Thoracic aorta (tissue), 2 donors: ENCODE measurements around the gene RNF151. TPM values are rescaled to one million over a fixed set of nuclear protein-coding genes. Genes with fewer than 3 reads are reported as not detected.

Source experiments
- ATAC-seq: fragments of 150-250 bp; one replicate; pipeline ENCODE4 v1.8.0; 2017; ENCODE audit warnings: low read depth; ENCODE audit not compliant: insufficient number of reproducible peaks, low FRiP score
- DNase-seq: peaks from one replicate; pipeline ENCODE4 v3.0.0-alpha.2; 2020; ENCODE audit warnings: low spot score
- H3K27ac ChIP-seq, 2 donors: fragments of 200-600 bp; sonication (generic); 1 replicate in 1 of 2; 2 replicates in 1 of 2; pipeline ENCODE4 v1.5.1; 2016; ENCODE audit warnings: mild to moderate bottlenecking in 2 of 2, moderate library complexity in 2 of 2
- H3K27me3 ChIP-seq: fragments of 200-600 bp; sonication (generic); replicated peaks from 2 replicates; pipeline ENCODE4 v1.6.0; 2016; ENCODE audit warnings: mild to moderate bottlenecking; ENCODE audit not compliant: insufficient read depth
- H3K36me3 ChIP-seq: fragments of 200-600 bp; sonication (generic); one replicate; pipeline ENCODE4 v1.5.1; 2016
- H3K4me1 ChIP-seq, 2 donors: fragments of 200-600 bp; sonication (generic); 1 replicate in 1 of 2; 2 replicates in 1 of 2; pipeline versions ENCODE4 v1.5.1 to v1.6.0; 2016; ENCODE audit warnings: low read depth in 2 of 2, mild to moderate bottlenecking in 1 of 2; ENCODE audit not compliant: control insufficient read depth in 1 of 2
- H3K4me3 ChIP-seq: fragments of 200-600 bp; sonication (generic); 2 replicates; pipeline ENCODE4 v1.5.1; 2016; ENCODE audit warnings: mild to moderate bottlenecking
- H3K9me3 ChIP-seq: fragments of 200-600 bp; sonication (generic); 2 replicates; pipeline ENCODE4 v1.5.1; 2016
- total RNA-seq, 2 donors: library from RNA; depleted of rRNA; stranded (reverse); fragments of >200 nt; gene quantifications; one replicate each; pipeline versions ENCODE4 v1.1.0 to v1.2.3, GENCODE V29; 2016
- TF ChIP-seq, protein P1 (sequence below): fragments of 200-600 bp; sonication (generic); IDR thresholded peaks from one replicate; pipeline ENCODE4 v1.5.1; 2019; ENCODE audit warnings: antibody characterized with exemption

RNF151 gene
- total RNA-seq, 2 donors from 2014 or later, result not detected

DNA sequence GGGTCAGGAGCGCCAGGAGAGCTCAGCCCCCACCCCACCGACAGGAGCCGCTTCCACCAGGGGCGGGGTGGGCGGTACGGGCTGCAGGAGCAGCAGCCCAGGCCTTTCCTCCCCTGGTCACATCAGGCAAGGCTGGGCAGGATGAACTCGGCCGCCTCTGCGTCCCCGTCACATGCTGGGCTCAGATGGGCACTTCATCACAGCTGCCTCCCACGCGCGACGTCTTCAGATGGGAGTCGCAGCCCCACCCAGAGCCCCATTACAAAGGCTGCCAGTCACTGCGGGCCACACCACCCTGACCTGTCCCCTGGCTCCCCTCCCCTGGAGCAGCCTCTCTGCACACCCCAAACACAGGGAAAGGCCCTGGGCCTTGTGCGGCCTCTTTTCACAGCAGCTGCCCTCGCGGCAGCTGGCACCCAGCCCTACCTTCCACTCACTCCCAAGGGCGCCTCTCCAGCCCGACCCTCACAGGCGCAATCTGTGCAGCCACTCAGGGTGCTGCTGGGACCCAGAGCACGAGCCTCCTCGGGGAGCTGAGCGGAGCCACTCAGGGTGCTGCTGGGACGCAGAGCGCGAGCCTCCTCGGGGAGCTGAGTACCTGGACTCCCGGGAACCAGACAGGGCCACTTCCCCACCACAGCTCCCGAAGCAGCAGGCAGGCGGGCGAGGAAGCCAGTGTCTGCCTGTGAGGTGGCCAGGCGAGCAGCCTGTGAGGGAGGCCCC lies 38.3 kb downstream of the RNF151 start:
- peaks cover 27 to 46% of the 10 kb centered on the region in 2 donors for H3K4me1 ChIP-seq
- H3K4me3 ChIP-seq, result no peak overlapping the region
- H3K27me3 ChIP-seq, result no peaks in the 10 kb centered on the region
- DNase-seq (no peak), ATAC-seq (no peak)
- peaks cover 26% of the 10 kb centered on the region for H3K36me3 ChIP-seq
- TF ChIP-seq, protein P1, sequence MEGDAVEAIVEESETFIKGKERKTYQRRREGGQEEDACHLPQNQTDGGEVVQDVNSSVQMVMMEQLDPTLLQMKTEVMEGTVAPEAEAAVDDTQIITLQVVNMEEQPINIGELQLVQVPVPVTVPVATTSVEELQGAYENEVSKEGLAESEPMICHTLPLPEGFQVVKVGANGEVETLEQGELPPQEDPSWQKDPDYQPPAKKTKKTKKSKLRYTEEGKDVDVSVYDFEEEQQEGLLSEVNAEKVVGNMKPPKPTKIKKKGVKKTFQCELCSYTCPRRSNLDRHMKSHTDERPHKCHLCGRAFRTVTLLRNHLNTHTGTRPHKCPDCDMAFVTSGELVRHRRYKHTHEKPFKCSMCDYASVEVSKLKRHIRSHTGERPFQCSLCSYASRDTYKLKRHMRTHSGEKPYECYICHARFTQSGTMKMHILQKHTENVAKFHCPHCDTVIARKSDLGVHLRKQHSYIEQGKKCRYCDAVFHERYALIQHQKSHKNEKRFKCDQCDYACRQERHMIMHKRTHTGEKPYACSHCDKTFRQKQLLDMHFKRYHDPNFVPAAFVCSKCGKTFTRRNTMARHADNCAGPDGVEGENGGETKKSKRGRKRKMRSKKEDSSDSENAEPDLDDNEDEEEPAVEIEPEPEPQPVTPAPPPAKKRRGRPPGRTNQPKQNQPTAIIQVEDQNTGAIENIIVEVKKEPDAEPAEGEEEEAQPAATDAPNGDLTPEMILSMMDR, result no peak
- H3K27ac ChIP-seq, result no peak overlapping the region
- no peaks in the 10 kb centered on the region for H3K9me3 ChIP-seq

DNA sequence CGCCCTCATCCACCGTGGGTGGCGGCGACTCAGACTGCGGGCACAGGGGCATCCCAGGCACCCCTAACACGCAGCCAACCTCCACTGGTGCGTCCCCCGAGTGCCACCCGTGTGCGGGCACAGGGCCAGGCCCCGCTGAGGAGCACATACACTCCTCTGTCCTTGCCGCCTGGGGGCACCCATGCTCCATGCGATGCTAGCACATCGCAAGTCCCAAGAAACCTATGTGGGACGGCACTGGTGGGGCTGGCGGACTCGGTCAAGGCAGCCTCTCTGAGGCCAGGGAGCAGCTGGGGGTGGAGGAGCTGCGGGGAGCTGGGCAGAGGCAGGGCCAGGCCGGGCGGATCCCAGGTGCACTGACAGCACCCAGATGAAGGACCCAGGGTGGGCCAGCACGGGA lies 39.0 kb downstream of the RNF151 start:
- no peak for ATAC-seq
- H3K9me3 ChIP-seq, result no peaks in the 10 kb centered on the region
- TF ChIP-seq, protein P1, result no peak
- no peak overlapping the region for H3K4me3 ChIP-seq
- H3K36me3 ChIP-seq, result peaks cover 24% of the 10 kb centered on the region
- no peak overlapping the region for H3K27ac ChIP-seq
- no peaks in the 10 kb centered on the region for H3K27me3 ChIP-seq
- no peak for DNase-seq
- H3K4me1 ChIP-seq, result peaks cover 30 to 52% of the 10 kb centered on the region in 2 donors

GRCh38 chr16:2006317-2006716 lies 39.7 kb downstream of the RNF151 start:
- Histone ChIP-seq H3K27ac (no peak overlapping the region), H3K9me3 (no peaks in the 10 kb centered on the region), H3K4me3 (no peak overlapping the region), H3K4me1 (peaks cover 30 to 53% of the 10 kb centered on the region in 2 donors), H3K27me3 (no peaks in the 10 kb centered on the region), H3K36me3 (peaks cover 18% of the 10 kb centered on the region)
- ATAC-seq (no peak), DNase-seq (no peak)
- TF ChIP-seq, protein P1, result no peak

DNA sequence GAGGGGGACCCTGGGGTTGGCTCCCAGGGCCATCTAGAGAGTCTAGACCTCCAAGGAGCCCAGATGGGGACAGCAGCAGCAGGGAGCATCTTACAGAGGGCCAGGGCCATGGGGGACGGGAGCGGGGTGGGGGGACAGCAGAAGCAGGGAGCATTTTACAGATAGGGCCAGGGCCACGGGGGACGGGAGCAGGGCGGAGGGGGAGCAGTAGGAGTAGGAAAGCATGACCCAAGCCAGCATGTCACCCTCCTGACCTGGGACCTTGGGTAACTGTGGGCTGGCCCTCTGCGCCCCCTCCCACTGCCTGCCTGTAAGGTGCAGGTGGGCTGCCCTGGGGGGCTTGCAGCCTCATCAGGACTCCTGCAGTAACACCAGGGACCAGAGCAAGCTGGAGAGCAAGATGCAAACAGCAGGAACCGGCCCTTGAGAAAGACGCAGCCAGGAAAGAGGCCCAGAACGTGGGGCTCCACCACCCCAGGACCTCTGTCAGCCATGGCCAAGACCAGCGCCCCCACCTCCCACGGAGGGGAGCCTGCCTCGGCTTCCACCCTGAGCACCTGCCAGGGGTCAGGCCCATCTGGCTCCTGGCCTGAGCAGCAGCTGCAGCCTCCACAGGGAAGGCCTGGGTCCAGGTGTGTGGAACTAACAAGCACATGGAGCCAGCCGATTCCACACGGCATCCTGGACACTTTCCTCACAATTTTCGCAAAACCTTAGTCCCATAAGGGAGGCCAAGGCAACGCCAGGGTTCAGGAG lies 40.6 kb downstream of the RNF151 start:
- Histone ChIP-seq H3K9me3 (no peaks in the 10 kb centered on the region), H3K27ac (no peak overlapping the region), H3K36me3 (peaks cover 9% of the 10 kb centered on the region), H3K4me1 (peaks cover 30 to 53% of the 10 kb centered on the region in 2 donors), H3K4me3 (peak overlapping the region; percentile 14), H3K27me3 (no peaks in the 10 kb centered on the region)
- ATAC-seq, result no peak
- TF ChIP-seq, protein P1, result no peak
- no peak for DNase-seq

DNA sequence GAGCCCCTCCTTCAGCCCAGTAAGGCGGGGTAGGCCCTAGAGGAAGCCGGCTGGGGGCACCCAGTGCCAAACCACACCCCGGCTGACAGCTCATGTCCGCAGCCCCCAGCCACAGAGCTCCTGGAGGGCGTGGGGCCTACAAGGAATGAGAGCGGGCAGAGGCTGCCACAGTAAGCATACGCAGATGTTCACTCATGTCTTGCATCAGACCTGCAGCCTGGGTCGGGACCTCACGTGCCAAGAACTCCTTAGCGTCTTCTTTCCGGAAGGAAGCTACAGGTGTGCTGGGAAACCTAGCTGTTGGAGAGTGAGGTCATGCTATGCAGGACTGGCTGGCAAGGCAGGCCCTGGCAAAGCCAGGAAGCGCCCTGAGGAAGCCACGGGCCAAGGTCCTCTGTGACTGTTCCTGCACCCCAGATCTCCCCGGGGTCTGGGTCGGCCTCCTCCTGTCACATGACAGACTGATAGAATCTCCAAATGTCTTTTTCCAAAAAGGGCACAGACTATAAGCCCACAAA lies 41.4 kb downstream of the RNF151 start:
- no peak for DNase-seq
- no peaks in the 10 kb centered on the region for H3K9me3 ChIP-seq
- H3K27ac ChIP-seq, result no peak overlapping the region
- TF ChIP-seq, protein P1, result no peak
- peaks cover 30 to 53% of the 10 kb centered on the region in 2 donors for H3K4me1 ChIP-seq
- peak overlapping the region; percentile 98 for H3K4me3 ChIP-seq
- no peak for ATAC-seq
- no peaks in the 10 kb centered on the region for H3K27me3 ChIP-seq
- H3K36me3 ChIP-seq, result peaks cover 3% of the 10 kb centered on the region
